IMR-90 (cell line): ENCODE results near the gene KRT76.

ENCODE experiments used
- CEBPB ChIP-seq: IDR thresholded peaks from 2 replicates; pipeline ENCODE4 v1.6.1; 2012; ENCODE audit warnings: low read depth, low read length, improper control_type of control experiment
- CTCF ChIP-seq: conservative IDR thresholded peaks from 2 replicates; pipeline ENCODE4 v1.5.1; 2012; ENCODE audit warnings: mild to moderate bottlenecking, low read depth, low read length, improper control_type of control experiment
- MAFK ChIP-seq: IDR thresholded peaks from 2 replicates; pipeline ENCODE4 v1.6.1; 2012; ENCODE audit warnings: low read depth, low read length, improper control_type of control experiment
- POLR2A ChIP-seq: IDR thresholded peaks from 2 replicates; pipeline ENCODE4 v1.6.1; 2012; ENCODE audit warnings: mild to moderate bottlenecking, low read depth, low read length

- TF ChIP-seq CEBPB (no peak), POLR2A (no peak), CTCF (no peak), MAFK (no peak)
These were observed 29.8 kb upstream of the KRT76 start for GRCh38 chr12:52806821-52807543.
